Peyer's patch (tissue), 4 donors: Measurements from ENCODE around the gene OR5M11. TPM values are rescaled to one million over a fixed set of nuclear protein-coding genes. Genes with fewer than 3 reads are reported as not detected.

Experiments
- DNase-seq, 3 donors: peaks; one replicate each; pipeline ENCODE4 v3.0.0-alpha.2; 2017 to 2019
- H3K27ac ChIP-seq, 4 donors: fragments of 200-600 bp; sonication (generic); one replicate each; pipeline ENCODE4 v1.5.1; 2016 to 2019
- H3K27me3 ChIP-seq, 2 donors: fragments of 200-600 bp; sonication (generic); one replicate each; pipeline ENCODE4 v1.5.1; 2019
- H3K36me3 ChIP-seq, 3 donors: fragments of 200-600 bp; sonication (generic); one replicate each; pipeline ENCODE4 v1.5.1; 2016 to 2019
- H3K4me1 ChIP-seq, 4 donors: fragments of 200-600 bp; sonication (generic); one replicate each; pipeline ENCODE4 v1.5.1; 2016 to 2019
- H3K4me3 ChIP-seq, 4 donors: fragments of 200-600 bp; sonication (generic); 1 replicate in 3 of 4; 2 replicates in 1 of 4; pipeline ENCODE4 v1.5.1; 2016 to 2019; ENCODE audit warnings: mild to moderate bottlenecking in 1 of 4
- H3K9me3 ChIP-seq, 4 donors: fragments of 200-600 bp; sonication (generic); one replicate each; pipeline ENCODE4 v1.5.1; 2016 to 2019; ENCODE audit warnings: mild to moderate bottlenecking in 1 of 4
- CTCF ChIP-seq, 6 experiments: fragments of 450-650 bp in 4 of 6; fragments of 200-600 bp in 2 of 6; sonication (generic) in 1 of 6; IDR thresholded peaks; one replicate each; pipeline ENCODE4 v1.5.1; 2017 to 2019; ENCODE audit warnings: antibody characterized with exemption in 6 of 6, mild to moderate bottlenecking in 3 of 6, moderate library complexity in 1 of 6
- POLR2A ChIP-seq, 2 donors: fragments of 450-650 bp; IDR thresholded peaks; one replicate each; pipeline ENCODE4 v1.5.1; 2017; ENCODE audit warnings: antibody characterized with exemption in 2 of 2, mild to moderate bottlenecking in 2 of 2, moderate library complexity in 2 of 2
- total RNA-seq, 4 donors: library from RNA; depleted of rRNA; stranded (reverse); fragments of >200 nt; gene quantifications; one replicate each; pipeline ENCODE4 v1.1.0, GENCODE V29; 2016

OR5M11 gene
- total RNA-seq, 4 donors from 2014 or later, result not detected

GRCh38 chr11:56497010-56497409, 46.0 kb downstream of the OR5M11 start:
- H3K9me3 ChIP-seq, result no peaks in the 10 kb centered on the region
- no peaks in the 10 kb centered on the region for H3K4me1 ChIP-seq
- no peak for TF ChIP-seq CTCF (IDR thresholded peaks at IDR 0.05)
- no peak for TF ChIP-seq POLR2A (IDR thresholded peaks at IDR 0.05)
- DNase-seq, result no peak
- H3K27ac ChIP-seq, result no peak overlapping the region
- no peaks in the 10 kb centered on the region for H3K27me3 ChIP-seq
- H3K36me3 ChIP-seq, result no peaks in the 10 kb centered on the region
- no peak overlapping the region for H3K4me3 ChIP-seq

GRCh38 chr11:56495117-56495516, 47.9 kb downstream of the OR5M11 start:
- Histone ChIP-seq H3K27ac (no peak overlapping the region), H3K27me3 (no peaks in the 10 kb centered on the region), H3K9me3 (no peaks in the 10 kb centered on the region), H3K4me3 (no peak overlapping the region), H3K4me1 (no peaks in the 10 kb centered on the region), H3K36me3 (no peaks in the 10 kb centered on the region)
- TF ChIP-seq CTCF (IDR thresholded peaks at IDR 0.05), result no peak
- no peak for TF ChIP-seq POLR2A (IDR thresholded peaks at IDR 0.05)
- DNase-seq, result no peak

Other genes with a start within 250 kb of the OR5M11 start
- not detected for gene OR8K3, start 228.1 kb downstream of the OR5M11 start, total RNA-seq
- gene OR8K1, start 197.2 kb downstream of the OR5M11 start, total RNA-seq, result not detected
- not detected for gene OR8J1, start 189.0 kb downstream of the OR5M11 start, total RNA-seq
- gene OR8U1, start 167.6 kb downstream of the OR5M11 start, total RNA-seq, result not detected
- not detected for gene OR5AL1, start 130.6 kb downstream of the OR5M11 start, total RNA-seq
- gene OR5M3, start 69.9 kb downstream of the OR5M11 start, total RNA-seq, result not detected
- not detected for gene OR5M8, start 51.9 kb downstream of the OR5M11 start, total RNA-seq
- not detected for gene OR5M10, start 34.5 kb upstream of the OR5M11 start, total RNA-seq
- gene OR5M1, start 71.6 kb upstream of the OR5M11 start, total RNA-seq, result not detected
- not detected for gene OR5AP2, start 99.2 kb upstream of the OR5M11 start, total RNA-seq
- gene OR5AR1, start 120.4 kb upstream of the OR5M11 start, total RNA-seq, result not detected
- gene OR9G1, start 155.8 kb upstream of the OR5M11 start, total RNA-seq, result not detected
- not detected for gene OR9G4, start 205.4 kb upstream of the OR5M11 start, total RNA-seq